Activated naive CD4-positive, alpha-beta T cell (primary cell): ENCODE results near the gene FLT3.
"Not testable (repeated sequence)": the region's sequence is repeated elsewhere in the genome, so short reads cannot be mapped to it uniquely, and the experiment has no call there.

Experiments used
- DNase-seq, 4 experiments: peaks; one replicate each; lab custom pipeline; 2025; lab: John Stamatoyannopoulos, UW

Gene FLT3

GRCh38 chr13:27972478-27972820 lies 127.9 kb downstream of the FLT3 start:
- DNase-seq, result no peak

GRCh38 chr13:27971776-27972477 lies 128.4 kb downstream of the FLT3 start:
- no peak for DNase-seq

- DNase-seq, result no peak
Measured at GRCh38 chr13:27971236-27971645, 129.1 kb downstream of the FLT3 start.

GRCh38 chr13:27970382-27971235 lies 129.8 kb downstream of the FLT3 start:
- no peak for DNase-seq

- no peak for DNase-seq
Measured at GRCh38 chr13:27969866-27970229, 130.5 kb downstream of the FLT3 start.

GRCh38 chr13:27969082-27969865 lies 131.1 kb downstream of the FLT3 start, which contains the start of gene CDX2:
Gene CDX2, minus strand, starts transcription at chr13:27969315. Its CDS starts 309 bp downstream, at chr13:27969006.
- no peak for DNase-seq

- no peak for DNase-seq
Measured at GRCh38 chr13:27968316-27969081, 131.9 kb downstream of the FLT3 start.

- no peak for DNase-seq
Measured at GRCh38 chr13:27967736-27968315, 132.6 kb downstream of the FLT3 start.

- DNase-seq, result no peak
Measured at GRCh38 chr13:27967203-27967735, 133.1 kb downstream of the FLT3 start.

- DNase-seq, result no peak
Measured at GRCh38 chr13:27966641-27967202, 133.7 kb downstream of the FLT3 start.

GRCh38 chr13:27965740-27966640 lies 134.4 kb downstream of the FLT3 start:
- no peak for DNase-seq

GRCh38 chr13:27965343-27965739 lies 135.0 kb downstream of the FLT3 start:
- DNase-seq, result no peak

GRCh38 chr13:27964741-27965323 lies 135.5 kb downstream of the FLT3 start:
- no peak for DNase-seq

GRCh38 chr13:27964206-27964605 lies 136.2 kb downstream of the FLT3 start:
- not testable (repeated sequence) for DNase-seq

GRCh38 chr13:27963491-27963890 lies 136.9 kb downstream of the FLT3 start:
- DNase-seq, result no peak

GRCh38 chr13:27962982-27963381 lies 137.4 kb downstream of the FLT3 start:
- DNase-seq, result no peak

GRCh38 chr13:27962128-27962841 lies 138.1 kb downstream of the FLT3 start:
- no peak for DNase-seq

- no peak for DNase-seq
Measured at GRCh38 chr13:27961227-27962085, 138.9 kb downstream of the FLT3 start.
